BE2C (cell line): Measurements from ENCODE around the gene CHCHD6.

Source experiments
- DNase-seq: peaks from one replicate; pipeline ENCODE4 v3.0.0-alpha.2; 2020
- H3K27me3 ChIP-seq: fragments of 250-450 bp; sonication (Bioruptor Pico); 2 replicates; pipeline ENCODE4 v1.5.1; 2020; ENCODE audit warnings: mild to moderate bottlenecking
- H3K36me3 ChIP-seq: fragments of 250-450 bp; sonication (Bioruptor Pico); 2 replicates; pipeline ENCODE4 v1.5.1; 2020; ENCODE audit warnings: mild to moderate bottlenecking
- H3K4me1 ChIP-seq: fragments of 250-450 bp; sonication (Bioruptor Pico); 2 replicates; pipeline ENCODE4 v1.5.1; 2020
- H3K4me3 ChIP-seq: 2 replicates; pipeline ENCODE4 v1.5.1; 2011; ENCODE audit warnings: low read depth, low read length
- H3K9me3 ChIP-seq: fragments of 250-450 bp; sonication (Bioruptor Pico); 2 replicates; pipeline ENCODE4 v1.5.1; 2020
- TF ChIP-seq, protein P1 (sequence below): IDR thresholded peaks from 2 replicates; pipeline ENCODE4 v1.5.1; 2012; ENCODE audit warnings: mild to moderate bottlenecking, low read depth, low read length

CHCHD6 gene

DNA sequence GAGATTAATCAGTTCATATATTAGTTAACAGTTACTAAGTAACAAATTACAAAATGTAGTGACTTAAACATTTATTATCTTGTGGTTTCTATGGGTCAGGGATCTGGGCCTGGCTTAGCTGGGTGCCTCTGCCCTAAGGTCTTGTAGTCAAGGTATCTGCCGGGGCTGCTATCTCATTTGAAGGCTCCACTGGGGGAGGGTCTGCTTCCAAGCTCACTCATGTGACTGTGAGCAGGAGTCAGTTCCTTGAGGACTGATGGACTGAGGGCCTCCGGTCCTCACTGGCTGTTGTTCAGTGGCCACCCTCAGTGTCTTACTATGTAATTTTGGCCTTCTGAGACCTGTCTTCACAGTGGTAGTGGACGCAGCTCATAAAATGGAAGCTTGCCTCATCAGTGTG, 143.0 kb downstream of the CHCHD6 start:
- Histone ChIP-seq H3K36me3 (no peaks in the 10 kb centered on the region), H3K27me3 (no peaks in the 10 kb centered on the region), H3K4me1 (no peaks in the 10 kb centered on the region), H3K9me3 (no peaks in the 10 kb centered on the region), H3K4me3 (no peak overlapping the region)
- TF ChIP-seq, protein P1, sequence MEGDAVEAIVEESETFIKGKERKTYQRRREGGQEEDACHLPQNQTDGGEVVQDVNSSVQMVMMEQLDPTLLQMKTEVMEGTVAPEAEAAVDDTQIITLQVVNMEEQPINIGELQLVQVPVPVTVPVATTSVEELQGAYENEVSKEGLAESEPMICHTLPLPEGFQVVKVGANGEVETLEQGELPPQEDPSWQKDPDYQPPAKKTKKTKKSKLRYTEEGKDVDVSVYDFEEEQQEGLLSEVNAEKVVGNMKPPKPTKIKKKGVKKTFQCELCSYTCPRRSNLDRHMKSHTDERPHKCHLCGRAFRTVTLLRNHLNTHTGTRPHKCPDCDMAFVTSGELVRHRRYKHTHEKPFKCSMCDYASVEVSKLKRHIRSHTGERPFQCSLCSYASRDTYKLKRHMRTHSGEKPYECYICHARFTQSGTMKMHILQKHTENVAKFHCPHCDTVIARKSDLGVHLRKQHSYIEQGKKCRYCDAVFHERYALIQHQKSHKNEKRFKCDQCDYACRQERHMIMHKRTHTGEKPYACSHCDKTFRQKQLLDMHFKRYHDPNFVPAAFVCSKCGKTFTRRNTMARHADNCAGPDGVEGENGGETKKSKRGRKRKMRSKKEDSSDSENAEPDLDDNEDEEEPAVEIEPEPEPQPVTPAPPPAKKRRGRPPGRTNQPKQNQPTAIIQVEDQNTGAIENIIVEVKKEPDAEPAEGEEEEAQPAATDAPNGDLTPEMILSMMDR, result no peak
- DNase-seq, result no peak

DNA sequence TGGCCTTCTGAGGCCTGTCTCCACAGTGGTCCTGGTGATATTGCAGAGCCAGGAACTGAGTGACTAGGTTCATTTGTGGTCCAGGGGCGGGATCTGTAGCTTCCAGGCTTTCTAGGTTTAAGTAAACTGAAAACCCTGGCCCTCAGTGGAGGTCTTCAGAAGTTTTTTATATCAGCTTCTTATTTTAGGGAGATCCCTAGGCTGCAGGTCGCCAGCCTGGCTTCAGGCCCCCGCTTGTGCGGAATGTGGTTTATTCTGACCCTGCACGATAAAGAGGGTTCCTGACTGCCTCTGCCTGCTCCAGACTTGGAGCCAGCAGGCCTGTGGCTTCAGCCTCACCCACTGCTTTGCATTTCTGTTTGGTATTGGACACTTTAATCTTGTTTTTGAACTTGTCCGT, 145.0 kb downstream of the CHCHD6 start:
- H3K9me3 ChIP-seq, result no peaks in the 10 kb centered on the region
- H3K27me3 ChIP-seq, result no peaks in the 10 kb centered on the region
- no peaks in the 10 kb centered on the region for H3K36me3 ChIP-seq
- TF ChIP-seq, protein P1, result no peak
- no peak for DNase-seq
- no peaks in the 10 kb centered on the region; the same call in 1 of the 2 replicates for H3K4me1 ChIP-seq
- H3K4me3 ChIP-seq, result no peak overlapping the region

DNA sequence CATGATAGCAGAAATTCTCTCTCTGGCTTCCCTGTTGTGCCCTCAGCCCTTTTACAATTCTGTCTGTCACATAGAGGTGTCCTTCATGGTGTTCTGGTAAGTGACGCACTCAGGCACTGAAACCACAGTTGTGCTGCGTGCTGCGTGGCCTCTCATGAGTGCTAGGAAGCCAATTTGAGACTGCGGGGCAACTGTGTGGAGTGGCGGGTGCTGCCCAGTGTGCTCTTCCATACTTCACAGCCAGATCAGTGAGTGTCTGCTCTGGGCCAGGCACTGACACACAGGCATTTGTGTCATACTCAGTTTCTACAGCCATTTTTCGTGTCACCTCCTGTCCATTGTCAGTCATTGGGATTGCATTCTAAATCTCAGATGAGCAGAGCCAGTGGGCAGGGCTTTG, 145.7 kb downstream of the CHCHD6 start:
- no peak for DNase-seq
- H3K4me1 ChIP-seq, result no peaks in the 10 kb centered on the region; the same call in 1 of the 2 replicates
- H3K4me3 ChIP-seq, result no peak overlapping the region
- no peaks in the 10 kb centered on the region for H3K27me3 ChIP-seq
- H3K36me3 ChIP-seq, result no peaks in the 10 kb centered on the region
- TF ChIP-seq, protein P1, result no peak
- H3K9me3 ChIP-seq, result no peaks in the 10 kb centered on the region

DNA sequence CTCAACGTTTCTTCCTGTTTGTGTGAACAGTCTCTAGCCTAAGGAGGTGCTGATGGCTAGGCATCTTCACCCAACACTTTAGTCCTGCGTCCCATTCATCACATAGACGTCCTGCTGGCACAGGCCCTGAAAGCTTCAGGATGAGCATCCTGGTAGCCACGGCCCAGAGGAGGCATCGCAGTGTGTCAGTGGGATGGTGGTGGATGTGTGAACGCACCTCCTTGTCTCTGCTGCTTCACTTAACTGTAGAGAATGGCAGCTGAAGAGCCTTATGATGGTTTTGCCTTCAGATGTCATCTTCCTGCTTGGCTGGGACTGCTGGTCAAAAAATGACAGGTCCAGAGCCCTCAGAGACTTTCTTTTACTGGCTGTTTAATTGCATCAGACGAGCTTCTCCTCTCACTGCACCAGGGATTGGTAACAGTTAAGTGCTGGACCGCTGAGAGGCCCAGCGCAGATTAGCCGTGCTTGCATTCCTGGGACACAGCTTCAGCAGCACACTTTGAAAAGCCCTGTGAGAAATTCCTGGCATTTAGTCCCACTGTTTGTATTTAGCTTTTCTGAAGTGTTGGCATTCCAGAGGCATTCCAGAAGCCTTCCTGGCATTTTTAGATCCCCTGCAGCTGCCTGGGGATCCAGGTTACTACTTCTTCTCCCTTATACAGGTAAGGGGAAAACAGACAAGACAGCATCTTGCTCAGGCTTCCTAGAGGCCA, 146.5 kb downstream of the CHCHD6 start:
- Histone ChIP-seq H3K9me3 (no peaks in the 10 kb centered on the region), H3K27me3 (no peaks in the 10 kb centered on the region), H3K4me3 (no peak overlapping the region), H3K4me1 (no peaks in the 10 kb centered on the region; the same call in 1 of the 2 replicates), H3K36me3 (no peaks in the 10 kb centered on the region)
- TF ChIP-seq, protein P1, result no peak
- DNase-seq, result no peak

DNA sequence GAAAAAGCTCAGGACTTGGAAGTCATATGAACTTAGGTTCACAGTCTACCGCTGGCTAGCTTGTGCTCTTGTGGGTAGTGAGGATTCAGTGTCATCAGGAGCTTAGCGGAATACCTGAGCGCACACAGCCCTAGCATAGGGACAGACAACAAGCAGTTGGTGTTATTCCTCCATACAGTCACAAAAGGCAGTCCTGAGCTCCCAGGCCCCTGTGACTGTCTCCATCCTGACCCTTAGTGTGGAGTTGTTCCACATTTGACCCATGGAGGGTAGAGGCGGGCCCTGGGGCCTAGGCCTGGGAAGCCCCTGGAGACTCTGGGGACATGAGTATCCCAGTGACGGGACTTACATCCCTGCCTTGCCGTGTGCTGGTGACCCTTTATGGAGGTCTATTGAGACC, 147.3 kb downstream of the CHCHD6 start:
- no peak for DNase-seq
- H3K36me3 ChIP-seq, result no peaks in the 10 kb centered on the region
- H3K4me3 ChIP-seq, result no peak overlapping the region

DNA sequence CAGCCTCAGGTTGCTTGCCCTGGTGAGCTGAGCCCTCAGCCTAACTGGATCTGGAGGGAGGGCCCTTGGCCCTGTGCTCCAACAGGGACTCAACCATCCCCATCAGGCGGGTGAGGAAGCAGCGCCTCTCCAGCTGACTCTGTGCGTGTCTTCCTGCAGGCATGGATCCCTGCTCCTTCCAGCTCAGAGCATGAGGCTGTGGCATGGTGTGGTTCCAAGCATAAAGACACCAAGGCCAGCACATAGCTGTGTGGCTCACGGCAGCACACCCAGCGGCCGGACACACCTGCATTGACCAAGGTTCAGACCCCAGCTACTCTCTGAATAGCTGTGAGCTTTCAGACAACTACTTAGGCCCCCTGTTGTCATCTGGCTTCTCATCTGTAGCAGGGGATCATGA, 147.9 kb downstream of the CHCHD6 start:
- Histone ChIP-seq H3K4me3 (no peak overlapping the region), H3K36me3 (no peaks in the 10 kb centered on the region), H3K9me3 (no peaks in the 10 kb centered on the region), H3K4me1 (no peaks in the 10 kb centered on the region; the same call in 1 of the 2 replicates), H3K27me3 (no peaks in the 10 kb centered on the region)
- TF ChIP-seq, protein P1, result no peak
- DNase-seq, result no peak

More for the DNA sequence above, 147.3 kb downstream of the CHCHD6 start:
- TF ChIP-seq, protein P1, result no peak
- Histone ChIP-seq H3K4me1 (no peaks in the 10 kb centered on the region; the same call in 1 of the 2 replicates), H3K27me3 (no peaks in the 10 kb centered on the region), H3K9me3 (no peaks in the 10 kb centered on the region)
